PC-3 (cell line): ENCODE results near the gene FKBP14. TPM values are rescaled to one million over a fixed set of nuclear protein-coding genes. Genes with fewer than 3 reads are reported as not detected.
"Not testable (repeated sequence)": the region's sequence is repeated elsewhere in the genome, so short reads cannot be mapped to it uniquely, and the experiment has no call there.

Experiments
- ATAC-seq: fragments of 200-7000 bp; cut with Tn5 transposase; 2 replicates; pipeline ENCODE4 v1.9.1; 2020; ENCODE audit warnings: mild to moderate bottlenecking, moderate library complexity
- BruUV-seq: library from RNA; stranded (reverse); fragments of 400-500 nt; replicated peaks from 2 replicates; lab custom pipeline; 2021; lab: Mats Ljungman, UMichigan
- CTCF ChIA-PET: fragments of 300-600 bp; sonication (Branson Sonifier 250); formaldehyde crosslinking; loops from one replicate; lab custom pipeline; 2022; ENCODE audit warnings: antibody characterized with exemption; lab: Charles Lee
- POLR2A ChIA-PET: fragments of 300-600 bp; sonication (Branson Sonifier 250); formaldehyde crosslinking; loops from one replicate; lab custom pipeline; 2022; ENCODE audit warnings: antibody characterized with exemption; ENCODE audit not compliant: unreplicated experiment; lab: Charles Lee
- DNase-seq: peaks from one replicate; pipeline ENCODE4 v3.0.0-alpha.2; 2015
- H2AFZ ChIP-seq: fragments of 300-600 bp; sonication (generic); 2 replicates; pipeline ENCODE4 v1.6.0; 2016; ENCODE audit warnings: antibody characterized with exemption, low read length
- H3F3A ChIP-seq: fragments of 300-600 bp; sonication (generic); one replicate; pipeline ENCODE4 v1.6.0; 2017; ENCODE audit warnings: antibody characterized with exemption, low read length, control low read depth, mild to moderate bottlenecking; ENCODE audit not compliant: unreplicated experiment
- H3K27ac ChIP-seq: fragments of 300-600 bp; sonication (generic); 2 replicates; pipeline ENCODE4 v1.5.1; 2016; ENCODE audit warnings: mild to moderate bottlenecking, low read length
- H3K27me3 ChIP-seq: fragments of 300-600 bp; sonication (generic); 2 replicates; pipeline ENCODE4 v1.6.1; 2016; ENCODE audit warnings: low read length, mixed read lengths
- H3K36me3 ChIP-seq: fragments of 300-600 bp; sonication (generic); 2 replicates; pipeline ENCODE4 v1.6.1; 2016; ENCODE audit warnings: low read depth, mixed run types, low read length, mixed read lengths
- H3K4me1 ChIP-seq: fragments of 300-600 bp; sonication (generic); 2 replicates; pipeline ENCODE4 v1.5.1; 2016; ENCODE audit warnings: low read length; ENCODE audit not compliant: insufficient read depth
- H3K4me2 ChIP-seq: fragments of 300-600 bp; sonication (generic); 2 replicates; pipeline ENCODE4 v1.6.0; 2016; ENCODE audit warnings: low read length
- H3K4me3 ChIP-seq: fragments of 300-600 bp; sonication (generic); 2 replicates; pipeline ENCODE4 v1.5.1; 2016; ENCODE audit warnings: mild to moderate bottlenecking, low read length, mixed read lengths
- H3K79me2 ChIP-seq: fragments of 300-600 bp; sonication (generic); 2 replicates; pipeline ENCODE4 v1.6.1; 2017; ENCODE audit warnings: low read length, mixed read lengths
- H3K9ac ChIP-seq: fragments of 300-600 bp; sonication (generic); 2 replicates; pipeline ENCODE4 v1.6.0; 2016; ENCODE audit warnings: mild to moderate bottlenecking, low read length
- H3K9me2 ChIP-seq: fragments of 300-600 bp; sonication (generic); replicated peaks from 2 replicates; pipeline ENCODE4 v1.6.1; 2016; ENCODE audit warnings: mixed run types, low read length, mixed read lengths
- H3K9me3 ChIP-seq: fragments of 300-600 bp; sonication (generic); 2 replicates; pipeline ENCODE4 v1.6.1; 2016; ENCODE audit warnings: low read length, mixed read lengths
- H4K20me1 ChIP-seq: fragments of 300-600 bp; sonication (generic); 2 replicates; pipeline ENCODE4 v1.6.1; 2016; ENCODE audit warnings: low read length, mixed read lengths
- CTCF ChIP-seq: fragments of 300-600 bp; sonication (generic); conservative IDR thresholded peaks from 2 replicates; pipeline ENCODE4 v1.5.1; 2017; ENCODE audit warnings: antibody characterized with exemption, low read depth, mild to moderate bottlenecking, low read length
- EZH2 ChIP-seq: fragments of 300-600 bp; sonication (generic); IDR thresholded peaks from one replicate; pipeline ENCODE4 v1.6.1; 2017; ENCODE audit warnings: antibody characterized with exemption, mild to moderate bottlenecking, low read length; ENCODE audit not compliant: unreplicated experiment
- EZH2phosphoT487 ChIP-seq: fragments of 300-600 bp; sonication (generic); IDR thresholded peaks from 2 replicates; pipeline ENCODE4 v1.6.1; 2018; ENCODE audit warnings: mild to moderate bottlenecking, antibody characterized with exemption, low read length, borderline replicate concordance
- intact Hi-C: fragments of 100-400 bp; cut with micrococcal nuclease; formaldehyde crosslinking; loops from 2 replicates; pipeline ENCODE4 v1.9.0; 2023
- total RNA-seq: library from RNA; depleted of rRNA; stranded (reverse); fragments of >200 nt; gene quantifications from 2 replicates; pipeline ENCODE4 v1.2.3, GENCODE V29; 2014

The FKBP14 gene
- total RNA-seq, 1 experiment from 2014 or later = 9.0 TPM

DNA sequence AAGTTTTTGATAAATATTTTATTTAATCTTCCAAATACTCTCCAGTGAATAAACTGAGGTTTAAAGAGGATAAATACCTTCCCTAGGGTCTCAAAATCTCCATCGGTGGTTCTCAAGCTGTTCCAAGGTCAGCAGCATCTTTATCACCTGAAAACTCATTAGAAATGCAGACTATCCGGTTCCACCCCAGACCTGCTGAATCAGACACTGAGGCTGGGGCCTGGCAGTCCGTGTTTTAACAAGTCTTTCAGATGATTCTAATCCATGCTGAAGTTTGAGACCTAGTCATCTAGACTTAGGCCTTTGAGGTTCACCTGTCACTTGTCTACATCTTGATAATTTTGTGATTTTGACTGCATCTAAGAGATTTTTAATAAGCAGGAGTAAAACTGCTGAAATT is 39.2 kb upstream of the FKBP14 start:
- H3K36me3 ChIP-seq = no peaks in the 10 kb centered on the region
- no peaks in the 10 kb centered on the region for H3K4me1 ChIP-seq
- ChIA-PET POLR2A (no interaction called here), CTCF (interaction anchor here (0.7 kb wide), 1 partner anchor 180 kb away, joined by 7 read pairs; no protein-coding TSS in a partner anchor)
- no peak overlapping the region for H3K9ac ChIP-seq
- no peak overlapping the region for H3K4me3 ChIP-seq
- no peaks in the 10 kb centered on the region for H4K20me1 ChIP-seq
- H3K27ac ChIP-seq = no peak overlapping the region
- no peaks in the 10 kb centered on the region for H3K9me2 ChIP-seq
- TF ChIP-seq EZH2 = no peak
- TF ChIP-seq CTCF = no peak
- no peak for TF ChIP-seq EZH2phosphoT487
- no peaks in the 10 kb centered on the region for H3K79me2 ChIP-seq
- H2AFZ ChIP-seq = no peak overlapping the region
- intact Hi-C loops = loop anchor here (10.0 kb wide), 1 partner anchor 1141 kb away; no protein-coding TSS in a partner anchor
- no peak for ATAC-seq
- BruUV-seq = no TSS peak
- no peaks in the 10 kb centered on the region for H3K27me3 ChIP-seq
- no peak for DNase-seq
- H3F3A ChIP-seq = no peaks in the 10 kb centered on the region
- H3K4me2 ChIP-seq = no peak overlapping the region
- no peaks in the 10 kb centered on the region for H3K9me3 ChIP-seq

GRCh38 chr7:30062587-30062986 is 36.1 kb upstream of the FKBP14 start:
- Histone ChIP-seq H2AFZ (no peak overlapping the region), H3K27me3 (no peaks in the 10 kb centered on the region), H3K4me3 (no peak overlapping the region), H3K9me3 (no peaks in the 10 kb centered on the region), H3K79me2 (no peaks in the 10 kb centered on the region), H3F3A (no peaks in the 10 kb centered on the region), H3K36me3 (peaks cover 6% of the 10 kb centered on the region; the same call in 1 of the 2 replicates), H3K4me2 (no peak overlapping the region), H3K9ac (no peak overlapping the region), H4K20me1 (no peaks in the 10 kb centered on the region), H3K27ac (no peak overlapping the region), H3K4me1 (no peaks in the 10 kb centered on the region), H3K9me2 (no peaks in the 10 kb centered on the region)
- no TSS peak for BruUV-seq
- intact Hi-C loops = loop anchor here (1.0 to 10.0 kb wide), 7 partner anchors 33 to 1138 kb away; no protein-coding TSS in a partner anchor
- CTCF ChIA-PET = interaction anchor here (1.8 kb wide), 1 partner anchor 34 kb away, joined by 5 read pairs; no protein-coding TSS in a partner anchor
- TF ChIP-seq EZH2 (no peak), CTCF (peak; percentile 81), EZH2phosphoT487 (no peak)
- peak; percentile 42 for DNase-seq
- POLR2A ChIA-PET = no interaction called here
- peak; percentile 63 for ATAC-seq

- H3K4me2 ChIP-seq, H2AFZ ChIP-seq, H3K4me1 ChIP-seq, H3K27me3 ChIP-seq, H3K9ac ChIP-seq, H4K20me1 ChIP-seq, BruUV-seq, H3K27ac ChIP-seq, H3K9me2 ChIP-seq, H3K4me3 ChIP-seq, H3K9me3 ChIP-seq, POLR2A ChIA-PET, H3F3A ChIP-seq, H3K79me2 ChIP-seq, H3K36me3 ChIP-seq: not testable (repeated sequence)
- CTCF ChIA-PET = interaction anchor here (0.6 to 1.8 kb wide), 8 partner anchors 33 to 500 kb away, joined by 3 to 9 read pairs (median 4); no protein-coding TSS in a partner anchor
- ATAC-seq (peak; percentile 86), DNase-seq (peak; percentile 53)
- peak; percentile 73; the same call in 1 of the 2 replicates for TF ChIP-seq CTCF
- intact Hi-C loops = loop anchor here (1.0 to 10.0 kb wide), 7 partner anchors 32 to 1137 kb away; no protein-coding TSS in a partner anchor
Measured at GRCh38 chr7:30061786-30062185, 35.3 kb upstream of the FKBP14 start.
